NB4 (cell line): ENCODE measurements around the gene DCBLD2.

ENCODE experiments used
- MYC ChIP-seq: IDR thresholded peaks from 2 replicates; pipeline ENCODE4 v1.6.1; 2011; ENCODE audit warnings: low read depth, low read length
- POLR2A ChIP-seq: IDR thresholded peaks from 2 replicates; pipeline ENCODE4 v1.6.1; 2011; ENCODE audit warnings: mild to moderate bottlenecking; ENCODE audit not compliant: insufficient read length; ENCODE audit errors: extremely low read depth
- TF ChIP-seq, protein P1 (sequence below): IDR thresholded peaks from one replicate; pipeline ENCODE4 v1.5.1; 2012; ENCODE audit warnings: low read depth, low read length

- TF ChIP-seq, protein P1, sequence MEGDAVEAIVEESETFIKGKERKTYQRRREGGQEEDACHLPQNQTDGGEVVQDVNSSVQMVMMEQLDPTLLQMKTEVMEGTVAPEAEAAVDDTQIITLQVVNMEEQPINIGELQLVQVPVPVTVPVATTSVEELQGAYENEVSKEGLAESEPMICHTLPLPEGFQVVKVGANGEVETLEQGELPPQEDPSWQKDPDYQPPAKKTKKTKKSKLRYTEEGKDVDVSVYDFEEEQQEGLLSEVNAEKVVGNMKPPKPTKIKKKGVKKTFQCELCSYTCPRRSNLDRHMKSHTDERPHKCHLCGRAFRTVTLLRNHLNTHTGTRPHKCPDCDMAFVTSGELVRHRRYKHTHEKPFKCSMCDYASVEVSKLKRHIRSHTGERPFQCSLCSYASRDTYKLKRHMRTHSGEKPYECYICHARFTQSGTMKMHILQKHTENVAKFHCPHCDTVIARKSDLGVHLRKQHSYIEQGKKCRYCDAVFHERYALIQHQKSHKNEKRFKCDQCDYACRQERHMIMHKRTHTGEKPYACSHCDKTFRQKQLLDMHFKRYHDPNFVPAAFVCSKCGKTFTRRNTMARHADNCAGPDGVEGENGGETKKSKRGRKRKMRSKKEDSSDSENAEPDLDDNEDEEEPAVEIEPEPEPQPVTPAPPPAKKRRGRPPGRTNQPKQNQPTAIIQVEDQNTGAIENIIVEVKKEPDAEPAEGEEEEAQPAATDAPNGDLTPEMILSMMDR: no peak
- no peak for TF ChIP-seq POLR2A
- no peak for TF ChIP-seq MYC
Observed at GRCh38 chr3:98839846-98840245, 61.6 kb downstream of the DCBLD2 start.
